CD4-positive, alpha-beta T cell (primary cell): ENCODE results near the gene LRP2. TPM values are rescaled to one million over a fixed set of nuclear protein-coding genes. Genes with fewer than 3 reads are reported as not detected.

Experiments used
- ATAC-seq: fragments of 200-7000 bp; cut with Tn5 transposase; one replicate; pipeline ENCODE4 v1.10.0; 2022; ENCODE audit warnings: mild to moderate bottlenecking; ENCODE audit not compliant: poor library complexity
- CTCF ChIA-PET: fragments of 350-600 bp; sonication (Branson Sonifier 250); formaldehyde crosslinking; loops from one replicate; lab custom pipeline; 2021; ENCODE audit warnings: antibody characterized with exemption, inconsistent platforms; lab: Charles Lee
- POLR2A ChIA-PET: fragments of 350-600 bp; sonication (Branson Sonifier 250); formaldehyde crosslinking; loops from one replicate; lab custom pipeline; 2021; ENCODE audit warnings: antibody characterized with exemption, inconsistent platforms; lab: Charles Lee
- DNase-seq, 14 experiments: peaks; one replicate each; pipeline ENCODE4 v3.0.0-alpha.2; 2013 to 2020; ENCODE audit warnings: mixed read lengths in 2 of 14
- H3K27ac ChIP-seq, 2 donors: one replicate each; pipeline versions ENCODE4 v1.5.1 to v1.7.0; 2013; ENCODE audit warnings: low read length in 2 of 2, low read depth in 1 of 2, mild to moderate bottlenecking in 1 of 2
- H3K27me3 ChIP-seq, 2 experiments: 1 replicate in 1 of 2; 2 replicates in 1 of 2; pipeline versions ENCODE4 v1.6.1 to v1.7.0; 2013; ENCODE audit warnings: low read length in 2 of 2, control low read depth in 1 of 2, mild to moderate bottlenecking in 1 of 2, moderate library complexity in 1 of 2; ENCODE audit not compliant: insufficient read depth in 2 of 2, control insufficient read depth in 1 of 2
- H3K36me3 ChIP-seq: one replicate; pipeline ENCODE4 v1.6.1; 2013; ENCODE audit warnings: low read length, control low read depth; ENCODE audit not compliant: insufficient read depth
- H3K4me1 ChIP-seq: one replicate; pipeline ENCODE4 v1.6.1; 2013; ENCODE audit warnings: low read length, control low read depth; ENCODE audit not compliant: insufficient read depth
- H3K4me3 ChIP-seq: one replicate; pipeline ENCODE4 v1.5.1; 2013; ENCODE audit warnings: mild to moderate bottlenecking, low read length, moderate library complexity
- H3K9me3 ChIP-seq, 2 experiments: 1 replicate in 1 of 2; 2 replicates in 1 of 2; pipeline versions ENCODE4 v1.6.1 to v1.7.0; 2013; ENCODE audit warnings: low read length in 2 of 2, mild to moderate bottlenecking in 2 of 2, control low read depth in 1 of 2, moderate library complexity in 1 of 2; ENCODE audit not compliant: control insufficient read depth in 1 of 2, insufficient read depth in 1 of 2
- H3K27ac Mint-ChIP-seq: one replicate; pipeline ENCODE4 v1.8.0; 2020; ENCODE audit warnings: mixed read lengths
- H3K27me3 Mint-ChIP-seq: one replicate; pipeline ENCODE4 v1.8.0; 2021; ENCODE audit warnings: mixed read lengths
- H3K36me3 Mint-ChIP-seq: one replicate; pipeline ENCODE4 v1.8.0; 2021; ENCODE audit warnings: low read depth, mixed read lengths
- H3K4me1 Mint-ChIP-seq: one replicate; pipeline ENCODE4 v1.8.0; 2021; ENCODE audit warnings: low read depth, mixed read lengths
- H3K4me3 Mint-ChIP-seq: one replicate; pipeline ENCODE4 v1.8.0; 2020; ENCODE audit warnings: mild to moderate bottlenecking, mixed read lengths
- H3K9me3 Mint-ChIP-seq: one replicate; pipeline ENCODE4 v1.8.0; 2020; ENCODE audit warnings: mixed read lengths
- CTCF ChIP-seq: fragments of 200-600 bp; IDR thresholded peaks from one replicate; pipeline ENCODE4 v1.8.0; 2022; ENCODE audit warnings: antibody characterized with exemption, mild to moderate bottlenecking
- intact Hi-C, 2 experiments: fragments of 100-400 bp; cut with DNase I in 1 of 2; cut with micrococcal nuclease in 1 of 2; formaldehyde crosslinking; loops; one replicate each; pipeline versions ENCODE4 v1.15.1 to v1.9.0; 2023 to 2025; cut with DNase I, micrococcal nuclease
- total RNA-seq, 174 experiments: library from RNA in 2 of 174; stranded (reverse) in 2 of 174; gene quantifications; one replicate each; pipeline ENCODE4 v1.2.3 and lab custom pipeline; 2021 to 2026

The LRP2 gene
- total RNA-seq, 2 experiments from 2014 or later: 0.03 TPM; not detected in 1

GRCh38 chr2:169178804-169179390 is 183.4 kb downstream of the LRP2 start:
- TF ChIP-seq CTCF: no peak
- Histone ChIP-seq H3K36me3 (no peaks in the 10 kb centered on the region), H3K9me3 (no peaks in the 10 kb centered on the region), H3K4me3 (no peak overlapping the region), H3K27me3 (peaks cover 3 to 10% of the 10 kb centered on the region in 2 experiments), H3K27ac (no peak overlapping the region), H3K4me1 (no peaks in the 10 kb centered on the region)
- H3K4me1 Mint-ChIP-seq: no peaks in the 10 kb centered on the region
- DNase-seq (no peak), ATAC-seq (no peak)
- peaks cover 27% of the 10 kb centered on the region for H3K27me3 Mint-ChIP-seq
- intact Hi-C loops: no loop called here
- H3K27ac Mint-ChIP-seq: no peak overlapping the region
- CTCF ChIA-PET: no interaction called here
- H3K4me3 Mint-ChIP-seq: no peak overlapping the region
- H3K9me3 Mint-ChIP-seq: no peaks in the 10 kb centered on the region
- H3K36me3 Mint-ChIP-seq: no peaks in the 10 kb centered on the region
- POLR2A ChIA-PET: no interaction called here

- H3K9me3 ChIP-seq: no peaks in the 10 kb centered on the region
- H3K4me1 ChIP-seq: no peaks in the 10 kb centered on the region
- H3K27me3 Mint-ChIP-seq: peaks cover 28% of the 10 kb centered on the region
- ATAC-seq (no peak), DNase-seq (no peak)
- CTCF ChIA-PET: no interaction called here
- peaks cover 3 to 10% of the 10 kb centered on the region in 2 experiments for H3K27me3 ChIP-seq
- no peak overlapping the region for H3K4me3 Mint-ChIP-seq
- H3K36me3 Mint-ChIP-seq: no peaks in the 10 kb centered on the region
- H3K4me1 Mint-ChIP-seq: no peaks in the 10 kb centered on the region
- TF ChIP-seq CTCF: no peak
- H3K27ac Mint-ChIP-seq: no peak overlapping the region
- intact Hi-C loops: no loop called here
- H3K4me3 ChIP-seq: no peak overlapping the region
- H3K27ac ChIP-seq: no peak overlapping the region
- H3K9me3 Mint-ChIP-seq: no peaks in the 10 kb centered on the region
- POLR2A ChIA-PET: no interaction called here
- no peaks in the 10 kb centered on the region for H3K36me3 ChIP-seq
Measured at GRCh38 chr2:169178364-169178763, 184.0 kb downstream of the LRP2 start.

- ChIA-PET POLR2A (no interaction called here), CTCF (no interaction called here)
- Mint-ChIP-seq H3K36me3 (no peaks in the 10 kb centered on the region), H3K27ac (no peak overlapping the region), H3K9me3 (no peaks in the 10 kb centered on the region), H3K4me1 (no peaks in the 10 kb centered on the region), H3K4me3 (no peak overlapping the region), H3K27me3 (peaks cover 28% of the 10 kb centered on the region)
- H3K27ac ChIP-seq: no peak overlapping the region
- TF ChIP-seq CTCF: no peak
- ATAC-seq (no peak), DNase-seq (no peak)
- no peaks in the 10 kb centered on the region for H3K9me3 ChIP-seq
- no peaks in the 10 kb centered on the region for H3K4me1 ChIP-seq
- H3K27me3 ChIP-seq: peaks cover 3 to 10% of the 10 kb centered on the region in 2 experiments
- intact Hi-C loops: no loop called here
- H3K36me3 ChIP-seq: no peaks in the 10 kb centered on the region
- no peak overlapping the region for H3K4me3 ChIP-seq
Measured at GRCh38 chr2:169175112-169175511, 187.2 kb downstream of the LRP2 start.
